GM12891 (cell line): ENCODE measurements around the gene CHMP1A.

Experiments
- POLR2A ChIP-seq: IDR thresholded peaks from 2 replicates; pipeline ENCODE4 v1.6.1; 2011; ENCODE audit warnings: low read depth, low read length, control low read depth
- POLR2AphosphoS5 ChIP-seq: IDR thresholded peaks from 2 replicates; pipeline ENCODE4 v1.6.1; 2011; ENCODE audit warnings: low read depth, low read length, control low read depth
- POU2F2 ChIP-seq: IDR thresholded peaks from 2 replicates; pipeline ENCODE4 v1.6.1; 2011; ENCODE audit warnings: low read depth, mild to moderate bottlenecking, control low read depth, low read length, moderate library complexity
- TAF1 ChIP-seq: IDR thresholded peaks from 2 replicates; pipeline ENCODE4 v1.6.1; 2011; ENCODE audit warnings: low read depth, low read length, control low read depth

DNA sequence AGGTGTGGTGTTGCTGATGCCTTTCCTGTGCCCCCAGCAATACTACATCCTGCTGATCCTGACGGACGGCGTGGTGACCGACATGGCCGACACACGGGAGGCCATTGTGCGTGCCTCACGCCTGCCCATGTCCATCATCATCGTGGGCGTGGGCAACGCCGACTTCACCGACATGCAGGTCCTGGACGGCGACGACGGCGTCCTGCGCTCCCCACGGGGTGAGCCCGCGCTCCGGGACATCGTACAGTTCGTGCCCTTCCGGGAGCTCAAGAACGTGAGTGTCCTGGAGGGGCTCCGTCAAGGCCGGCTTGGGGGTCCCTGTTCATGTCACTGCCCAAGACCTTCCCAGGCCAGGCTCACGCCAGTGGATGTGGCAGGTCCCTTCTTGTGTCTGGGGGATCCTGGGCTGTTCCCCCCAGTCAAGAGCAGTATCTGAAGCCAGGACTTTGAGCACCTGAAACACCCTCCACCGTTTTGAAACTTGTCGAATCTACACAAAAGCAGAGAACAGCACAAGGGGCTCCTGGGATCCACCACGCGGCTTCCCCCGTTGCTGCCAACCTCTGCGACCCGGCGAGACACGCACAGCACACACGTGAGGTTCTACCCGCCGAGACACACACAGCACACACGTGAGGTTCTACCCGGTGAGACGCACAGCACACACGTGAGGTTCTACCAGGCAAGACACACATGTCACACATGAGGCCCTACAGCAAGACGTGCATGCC lies 62.0 kb downstream of the CHMP1A start:
- TF ChIP-seq POLR2A (no peak), POLR2AphosphoS5 (no peak), TAF1 (no peak), POU2F2 (no peak)
